Left lung (tissue), 10 donors: ENCODE measurements around the gene TMEM151B. TPM values are rescaled to one million over a fixed set of nuclear protein-coding genes. Genes with fewer than 3 reads are reported as not detected.
"Not testable (repeated sequence)": the region's sequence is repeated elsewhere in the genome, so short reads cannot be mapped to it uniquely, and the experiment has no call there.

Experiments used
- ATAC-seq: fragments of 200-7000 bp; cut with Tn5 transposase; one replicate; pipeline ENCODE4 v1.9.1; 2020; ENCODE audit warnings: moderate library complexity
- DNase-seq, 4 donors: peaks; one replicate each; pipeline ENCODE4 v3.0.0-alpha.2; 2013 to 2020
- H3K27ac ChIP-seq, 2 donors: fragments of 200-600 bp; sonication (generic) in 1 of 2; one replicate each; pipeline versions ENCODE4 v1.5.0 to v1.8.0; 2020 to 2021
- H3K27me3 ChIP-seq, 2 donors: fragments of 200-600 bp; sonication (generic) in 1 of 2; one replicate each; pipeline versions ENCODE4 v1.5.0 to v1.8.0; 2020 to 2021
- H3K36me3 ChIP-seq, 2 donors: fragments of 200-600 bp; sonication (generic) in 1 of 2; one replicate each; pipeline versions ENCODE4 v1.5.0 to v1.8.0; 2020 to 2021
- H3K4me1 ChIP-seq, 2 donors: fragments of 200-600 bp; one replicate each; pipeline ENCODE4 v1.8.0; 2021
- H3K4me3 ChIP-seq, 2 donors: fragments of 200-600 bp; sonication (generic) in 1 of 2; one replicate each; pipeline versions ENCODE4 v1.5.0 to v1.8.0; 2020 to 2021; ENCODE audit warnings: mild to moderate bottlenecking in 1 of 2
- H3K9me3 ChIP-seq, 2 donors: fragments of 200-600 bp; sonication (generic) in 1 of 2; one replicate each; pipeline versions ENCODE4 v1.5.0 to v1.8.0; 2020 to 2021
- intact Hi-C, 2 donors: fragments of 100-400 bp; cut with DNase I; formaldehyde crosslinking; loops; one replicate each; pipeline versions ENCODE4 v1.11.2 to v1.14.2; 2022
- polyA plus RNA-seq, 6 donors: library from polyadenylated mRNA; unstranded; fragments of 120-200 nt; gene quantifications; one replicate each; pipeline ENCODE4 v1.2.1, GENCODE V29; 2013; ENCODE audit not compliant: insufficient read length in 6 of 6
- total RNA-seq, 2 donors: library from RNA; stranded (reverse); fragmentation: NEBNext Ultra II Directional; extraction: Animal tissue kit (Norgen Biotek cat#: 25700); gene quantifications; one replicate each; pipeline ENCODE4 v1.2.1, GENCODE V29; 2021
- TF ChIP-seq, protein P1 (sequence below), 2 donors: fragments of 200-600 bp; sonication (generic) in 1 of 2; IDR thresholded peaks; one replicate each; pipeline versions ENCODE4 v1.5.0 to v1.8.0; 2021; ENCODE audit warnings: antibody characterized with exemption in 2 of 2
- donor health status: DM: no; HTN: yes; CAD: no.
- donor health status: DM: no; HTN: no; CAD: no.

Gene TMEM151B
- total and polyA plus RNA-seq, 8 donors = 0.70 to 1.2 (median 0.87) TPM; not detected in 2

DNA sequence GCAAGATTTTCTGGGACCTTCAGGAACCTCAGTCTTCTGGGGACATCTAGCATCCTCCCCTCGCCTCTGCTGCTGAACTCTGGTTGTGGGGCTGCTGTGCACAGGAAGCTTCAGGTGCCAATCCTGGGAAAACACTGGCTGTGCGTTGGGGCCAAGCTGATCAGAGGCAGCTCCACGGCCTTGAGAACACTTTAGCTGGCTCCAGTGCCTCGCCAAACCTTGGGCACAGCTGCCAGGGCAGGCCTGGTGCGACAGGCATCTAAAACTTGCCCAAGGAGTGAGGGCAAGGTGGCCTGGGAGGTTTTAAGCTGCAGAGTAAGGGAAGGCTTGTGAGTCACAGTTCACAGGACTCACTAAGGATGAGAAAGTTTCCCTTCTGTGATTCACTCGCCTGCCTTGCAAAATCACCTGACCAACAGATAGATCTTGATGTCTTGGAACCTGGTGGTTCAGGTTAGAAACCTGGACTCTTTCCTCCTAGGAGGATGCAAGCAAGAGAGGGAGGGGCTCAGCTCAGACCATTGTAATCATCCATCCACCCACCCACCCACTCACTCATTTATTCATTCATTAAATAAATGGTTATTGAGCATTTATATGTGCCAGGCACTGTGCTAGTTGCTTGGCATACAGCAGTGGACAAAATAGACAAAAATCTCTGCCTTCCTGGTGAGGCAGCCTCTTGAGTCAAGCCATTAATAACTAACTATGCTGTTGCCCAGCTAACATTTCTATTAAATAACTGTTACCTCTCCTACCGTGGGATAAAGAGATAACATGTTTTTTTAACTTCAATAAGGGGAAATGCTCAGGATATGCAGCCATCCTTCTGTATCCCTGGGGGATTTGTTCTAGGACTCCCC lies 69.7 kb downstream of the TMEM151B start:
- intact Hi-C loops = loop anchor here in 1 of 2 donors (5.0 kb wide), 1 partner anchor 73 kb away; the partner anchor contains the start of gene NFKBIE
- H3K27ac ChIP-seq = no peak overlapping the region
- ATAC-seq (no peak), DNase-seq (no peak)
- peaks cover 21 to 55% of the 10 kb centered on the region in 2 donors for H3K27me3 ChIP-seq
- no peaks in the 10 kb centered on the region for H3K9me3 ChIP-seq
- peaks cover 0 to 8% of the 10 kb centered on the region in 2 donors for H3K4me1 ChIP-seq
- TF ChIP-seq, protein P1, sequence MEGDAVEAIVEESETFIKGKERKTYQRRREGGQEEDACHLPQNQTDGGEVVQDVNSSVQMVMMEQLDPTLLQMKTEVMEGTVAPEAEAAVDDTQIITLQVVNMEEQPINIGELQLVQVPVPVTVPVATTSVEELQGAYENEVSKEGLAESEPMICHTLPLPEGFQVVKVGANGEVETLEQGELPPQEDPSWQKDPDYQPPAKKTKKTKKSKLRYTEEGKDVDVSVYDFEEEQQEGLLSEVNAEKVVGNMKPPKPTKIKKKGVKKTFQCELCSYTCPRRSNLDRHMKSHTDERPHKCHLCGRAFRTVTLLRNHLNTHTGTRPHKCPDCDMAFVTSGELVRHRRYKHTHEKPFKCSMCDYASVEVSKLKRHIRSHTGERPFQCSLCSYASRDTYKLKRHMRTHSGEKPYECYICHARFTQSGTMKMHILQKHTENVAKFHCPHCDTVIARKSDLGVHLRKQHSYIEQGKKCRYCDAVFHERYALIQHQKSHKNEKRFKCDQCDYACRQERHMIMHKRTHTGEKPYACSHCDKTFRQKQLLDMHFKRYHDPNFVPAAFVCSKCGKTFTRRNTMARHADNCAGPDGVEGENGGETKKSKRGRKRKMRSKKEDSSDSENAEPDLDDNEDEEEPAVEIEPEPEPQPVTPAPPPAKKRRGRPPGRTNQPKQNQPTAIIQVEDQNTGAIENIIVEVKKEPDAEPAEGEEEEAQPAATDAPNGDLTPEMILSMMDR (IDR thresholded peaks at IDR 0.05) = no peak
- no peak overlapping the region for H3K4me3 ChIP-seq
- no peaks in the 10 kb centered on the region for H3K36me3 ChIP-seq

DNA sequence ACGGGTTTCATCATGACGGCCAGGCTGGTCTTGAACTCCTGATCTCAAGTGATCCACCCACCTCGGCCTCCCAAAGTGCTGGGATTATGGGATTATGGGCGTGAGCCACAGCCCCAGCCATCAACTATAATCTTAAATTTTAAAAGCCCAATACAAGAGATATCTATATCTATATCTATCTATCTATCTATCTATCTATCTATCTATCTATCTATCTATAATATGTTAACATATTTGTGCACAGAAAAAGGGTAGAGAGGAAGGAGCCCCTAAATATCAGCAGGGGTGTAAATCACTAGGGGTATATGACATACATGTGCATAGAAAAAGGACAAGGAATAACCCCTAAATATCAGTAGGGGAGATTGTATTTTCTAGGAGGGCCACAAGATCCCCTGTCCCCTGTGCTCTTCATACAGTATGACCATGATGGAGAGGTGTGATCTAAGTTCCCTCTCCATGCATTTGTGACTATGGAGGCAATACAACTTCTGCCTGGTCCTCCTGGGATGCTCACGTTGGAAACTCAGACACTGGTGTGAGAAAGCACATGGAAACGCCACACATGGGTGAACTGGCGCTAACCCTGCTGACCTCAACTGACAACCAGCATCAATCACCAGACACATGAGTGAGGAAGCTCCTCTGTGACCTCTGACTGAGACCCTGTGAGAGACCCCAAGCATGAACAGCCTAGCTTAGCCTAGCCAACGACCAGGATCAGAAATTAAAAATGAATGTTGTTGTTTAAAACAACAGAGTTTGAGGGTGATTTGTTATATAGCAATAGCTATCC lies 71.0 kb downstream of the TMEM151B start:
- H3K9me3 ChIP-seq = no peaks in the 10 kb centered on the region
- DNase-seq (no peak), ATAC-seq (no peak)
- intact Hi-C loops = no loop called here
- TF ChIP-seq, protein P1 (IDR thresholded peaks at IDR 0.05) = no peak
- H3K4me3 ChIP-seq = no peak overlapping the region
- peaks cover 23 to 68% of the 10 kb centered on the region in 2 donors for H3K27me3 ChIP-seq
- H3K36me3 ChIP-seq = no peaks in the 10 kb centered on the region
- H3K4me1 ChIP-seq = peaks cover 0 to 8% of the 10 kb centered on the region in 2 donors
- H3K27ac ChIP-seq = no peak overlapping the region

DNA sequence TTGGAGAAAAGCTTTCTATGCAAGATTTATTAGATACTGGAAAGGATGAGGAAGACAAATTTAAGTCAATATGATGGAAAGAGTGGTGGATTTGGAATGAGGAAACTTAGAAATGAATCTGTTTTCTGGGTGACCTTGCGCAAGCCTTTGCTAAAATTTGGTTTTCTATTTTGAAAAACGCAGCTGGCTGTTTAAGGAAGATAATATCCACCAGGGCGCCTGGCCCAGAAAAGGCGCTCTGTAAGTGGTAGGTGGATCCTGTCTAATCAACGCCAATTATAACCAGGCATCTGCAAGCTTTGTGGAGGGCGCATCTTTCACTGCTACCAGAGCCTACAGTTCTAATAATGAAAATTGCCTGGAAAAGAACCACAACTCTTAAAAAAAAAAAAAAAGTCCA lies 71.8 kb downstream of the TMEM151B start:
- Histone ChIP-seq H3K4me1 (peaks cover 0 to 8% of the 10 kb centered on the region in 2 donors), H3K9me3 (no peaks in the 10 kb centered on the region), H3K27me3 (peaks cover 23 to 71% of the 10 kb centered on the region in 2 donors), H3K4me3 (peak overlapping the region in 1 of 2 donors; percentile 1), H3K27ac (no peak overlapping the region), H3K36me3 (no peaks in the 10 kb centered on the region)
- ATAC-seq (no peak), DNase-seq (no peak)
- TF ChIP-seq, protein P1 (IDR thresholded peaks at IDR 0.05) = no peak
- intact Hi-C loops = no loop called here

DNA sequence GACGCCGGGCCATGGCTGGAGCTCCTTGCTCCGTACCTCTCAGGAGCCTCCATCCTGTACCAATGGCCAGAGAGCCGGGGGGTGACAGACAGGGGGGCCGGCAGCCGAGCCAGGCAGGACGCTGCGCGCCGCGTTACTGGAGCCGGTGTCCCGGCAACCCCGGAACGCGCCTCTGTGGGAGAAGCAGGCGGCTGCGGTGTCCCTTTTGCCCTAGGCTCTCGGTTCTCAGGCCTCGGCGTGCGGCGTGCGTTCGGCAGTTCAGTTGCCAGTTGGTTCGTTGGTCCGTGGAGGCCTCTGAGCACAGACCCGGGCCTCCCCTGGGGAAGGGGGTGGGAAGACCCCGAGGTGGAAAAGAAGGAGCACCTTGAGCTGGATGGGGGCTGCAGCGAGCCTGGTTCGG lies 72.2 kb downstream of the TMEM151B start, which contains the start of gene SPATS1:
Gene SPATS1, plus strand, starts transcription at position 162 of the 400 bp plus-strand sequence. CDS start 446 bp downstream, outside the sequence.
- Histone ChIP-seq H3K27me3 (peaks cover 23 to 71% of the 10 kb centered on the region in 2 donors), H3K36me3 (no peaks in the 10 kb centered on the region), H3K4me3 (peak within 1 kb of the TSS in 1 of 2 donors; percentile 1), H3K4me1 (peaks cover 0 to 8% of the 10 kb centered on the region in 2 donors), H3K9me3 (no peaks in the 10 kb centered on the region), H3K27ac (no peak within 1 kb of the TSS)
- ATAC-seq (no peak), DNase-seq (peak in 2 of 4 donors; percentile 26 to 74)
- TF ChIP-seq, protein P1 (IDR thresholded peaks at IDR 0.05) = no peak
- intact Hi-C loops = no loop called here

DNA sequence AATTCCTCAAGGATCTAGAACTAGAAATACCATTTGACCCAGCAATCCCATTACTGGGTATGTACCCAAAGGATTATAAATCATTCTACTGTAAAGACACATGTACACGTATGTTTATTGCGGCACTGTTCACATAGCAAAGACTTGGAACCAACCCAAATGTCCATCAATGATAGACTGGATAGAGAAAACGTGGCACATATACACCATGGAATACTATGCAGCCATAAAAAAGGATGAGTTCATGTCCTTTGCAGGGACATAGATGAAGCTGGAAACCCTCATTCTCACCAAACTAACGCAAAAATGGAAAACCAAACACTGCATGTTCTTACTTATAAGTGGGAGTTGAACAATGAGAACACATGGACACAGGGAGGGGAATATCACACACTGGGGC lies 76.6 kb downstream of the TMEM151B start:
- H3K27me3 ChIP-seq = peaks cover 23 to 46% of the 10 kb centered on the region in 2 donors
- H3K4me3 ChIP-seq, DNase-seq, H3K9me3 ChIP-seq, H3K4me1 ChIP-seq, intact Hi-C loops, H3K27ac ChIP-seq, ATAC-seq, H3K36me3 ChIP-seq: not testable (repeated sequence)
